HG03558 (cell line): ENCODE measurements around the gene QSER1.
"Not testable (repeated sequence)": the region's sequence is repeated elsewhere in the genome, so short reads cannot be mapped to it uniquely, and the experiment has no call there.

Experiments
- ATAC-seq: cut with Tn5 transposase; IDR thresholded peaks from one replicate; pipeline ENCODE4 v1.9.1; 2021; ENCODE audit warnings: moderate number of reproducible peaks; ENCODE audit not compliant: unreplicated experiment; ENCODE audit errors: extremely low read depth

Gene QSER1

GRCh38 chr11:32921204-32921603, 28.6 kb downstream of the QSER1 start:
- ATAC-seq = no peak

GRCh38 chr11:32931606-32932005, 39.0 kb downstream of the QSER1 start:
- no peak for ATAC-seq

DNA sequence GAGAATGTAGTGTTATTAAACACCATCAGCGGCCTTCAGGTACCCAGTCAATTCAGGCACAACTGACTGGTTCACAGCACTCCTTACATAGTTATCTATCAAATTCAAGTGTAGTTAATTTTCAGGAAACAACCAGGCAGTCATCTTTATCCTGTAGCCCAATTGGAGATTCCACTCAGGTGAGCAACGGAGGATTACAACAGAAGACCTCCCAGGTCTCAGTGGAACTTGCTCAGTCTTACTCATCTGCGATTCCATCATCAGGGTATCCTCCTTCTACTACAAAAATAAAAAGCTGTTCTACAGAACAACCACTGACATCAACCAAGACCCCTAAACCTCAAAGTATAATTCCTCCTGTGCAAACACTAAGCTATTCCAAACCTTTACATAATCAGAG, 39.6 kb downstream of the QSER1 start:
- ATAC-seq = no peak

DNA sequence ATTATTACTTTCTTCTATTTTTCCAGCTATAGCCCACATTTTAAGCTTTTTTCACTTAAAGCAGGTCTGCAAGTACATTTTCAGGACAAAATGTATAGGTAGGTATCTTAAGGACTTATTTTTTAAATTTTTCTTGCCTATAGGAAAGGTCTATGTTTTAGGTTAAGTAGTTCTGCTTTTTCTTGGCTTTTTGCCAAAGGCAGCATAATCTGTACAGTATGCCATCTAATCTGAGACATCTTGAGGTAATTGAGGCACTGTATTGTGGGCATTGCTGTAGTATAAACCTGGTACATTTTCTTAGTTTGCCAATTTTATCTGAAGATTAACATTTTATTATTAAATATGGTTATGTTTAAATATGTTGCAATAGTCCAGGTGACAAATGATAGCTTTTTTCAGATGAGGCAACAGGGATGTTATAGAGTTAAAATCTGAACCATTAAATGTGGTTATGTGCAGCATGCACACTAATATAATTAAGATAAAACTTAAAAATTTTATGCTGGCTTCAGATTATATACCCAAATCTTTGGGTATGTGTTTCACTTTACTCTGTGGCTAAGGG, 42.9 kb downstream of the QSER1 start:
- no peak for ATAC-seq

DNA sequence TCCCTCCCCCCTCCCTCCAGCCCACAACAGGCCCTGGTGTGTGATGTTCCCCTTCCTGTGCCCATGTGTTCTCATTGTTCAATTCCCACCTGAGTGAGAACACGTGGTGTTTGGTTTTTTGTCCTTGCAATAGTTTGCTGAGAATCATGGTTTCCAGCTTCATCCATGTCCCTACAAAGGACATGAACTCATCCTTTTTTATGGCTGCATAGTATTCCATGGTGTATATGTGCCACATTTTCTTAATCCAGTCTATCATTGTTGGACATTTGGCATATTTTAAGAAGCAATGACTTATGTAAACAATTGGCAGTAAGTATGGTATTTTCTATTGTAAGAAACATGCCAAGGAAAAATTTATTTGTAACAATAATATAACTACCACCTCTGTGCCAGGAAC, 43.6 kb downstream of the QSER1 start:
- not testable (repeated sequence) for ATAC-seq

DNA sequence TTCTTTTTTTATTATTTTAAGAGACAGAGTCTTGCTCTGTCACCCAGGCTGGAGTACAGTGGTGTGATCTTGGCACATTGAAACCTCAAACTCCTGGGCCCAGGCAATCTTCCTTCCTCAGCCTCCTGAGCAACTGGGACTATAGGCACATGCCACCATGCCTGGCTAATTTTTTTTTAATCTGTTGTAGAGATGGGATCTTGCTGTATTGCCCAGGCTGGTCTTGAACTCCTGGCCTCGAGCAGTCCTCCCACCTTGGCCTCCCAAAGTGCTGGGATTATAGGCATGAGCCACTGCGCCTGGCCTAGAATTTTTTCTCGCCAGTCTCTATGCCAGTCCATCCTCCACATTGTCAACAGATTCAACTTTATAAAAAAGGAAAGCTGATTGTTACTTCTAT, 44.7 kb downstream of the QSER1 start:
- not testable (repeated sequence) for ATAC-seq

DNA sequence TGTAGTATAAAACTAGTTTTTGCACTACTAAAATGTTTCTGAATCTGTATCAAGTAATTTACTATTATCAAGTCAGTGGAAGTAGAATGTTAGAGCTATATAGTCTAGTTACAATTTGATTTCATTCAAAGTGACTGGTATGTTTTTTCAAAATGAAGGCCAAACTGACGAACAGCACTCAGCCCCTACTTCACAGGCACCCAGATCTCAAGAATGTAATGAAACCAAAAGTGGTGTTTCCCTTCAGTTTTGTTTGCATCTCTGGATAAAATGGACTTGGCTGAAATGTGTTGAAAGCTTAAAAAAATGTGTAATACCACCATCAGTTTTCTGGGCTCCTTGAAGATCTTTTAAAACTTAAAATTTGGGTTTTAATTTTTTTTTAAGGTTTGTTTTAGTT, 46.4 kb downstream of the QSER1 start:
- ATAC-seq = no peak

- no peak for ATAC-seq
Observed at GRCh38 chr11:32939866-32940265, 47.3 kb downstream of the QSER1 start.

GRCh38 chr11:32940865-32941264, 48.3 kb downstream of the QSER1 start:
- ATAC-seq = no peak

GRCh38 chr11:32947978-32948377, 55.4 kb downstream of the QSER1 start:
- ATAC-seq = no peak

- no peak for ATAC-seq
Observed at GRCh38 chr11:32949739-32950138, 57.1 kb downstream of the QSER1 start.

DNA sequence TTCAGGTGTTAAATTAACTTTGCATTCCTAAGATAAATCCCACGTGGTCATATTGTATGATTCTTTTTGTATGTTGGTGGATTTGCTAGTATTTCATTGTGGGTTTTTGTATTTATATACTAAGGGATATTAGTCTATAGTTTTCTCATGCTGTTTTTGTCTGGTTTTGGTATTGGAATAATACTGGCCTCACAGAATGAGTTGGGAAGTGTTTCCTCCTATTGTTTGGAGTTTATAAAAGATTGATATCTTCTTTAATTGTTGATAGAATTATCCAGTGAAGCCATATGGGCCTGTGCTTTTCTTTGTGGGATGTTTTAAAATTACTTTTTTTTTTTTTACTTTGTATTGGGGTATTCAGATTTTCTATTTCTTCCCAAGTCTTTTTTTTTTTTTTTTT, 59.8 kb downstream of the QSER1 start:
- ATAC-seq = no peak

DNA sequence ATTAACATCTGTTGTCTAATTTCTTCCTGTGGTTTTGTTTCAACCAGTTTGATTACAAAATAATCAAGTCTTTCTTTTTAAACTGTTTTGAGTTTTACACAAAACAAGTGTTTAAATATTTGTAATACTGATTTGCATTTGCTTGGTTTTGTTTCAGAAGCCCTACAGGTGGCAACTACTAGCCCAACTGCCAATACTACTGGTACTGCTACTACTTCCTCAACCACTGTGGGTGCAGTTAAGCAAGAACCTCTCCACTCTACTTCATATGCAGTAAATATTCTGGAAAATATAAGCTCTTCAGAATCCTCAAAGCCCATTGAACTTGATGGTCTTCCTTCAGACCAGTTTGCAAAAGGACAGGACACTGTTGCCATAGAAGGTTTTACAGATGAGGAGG, 61.1 kb downstream of the QSER1 start:
- ATAC-seq = no peak

GRCh38 chr11:32960553-32961164, 68.0 kb downstream of the QSER1 start:
- ATAC-seq = no peak

DNA sequence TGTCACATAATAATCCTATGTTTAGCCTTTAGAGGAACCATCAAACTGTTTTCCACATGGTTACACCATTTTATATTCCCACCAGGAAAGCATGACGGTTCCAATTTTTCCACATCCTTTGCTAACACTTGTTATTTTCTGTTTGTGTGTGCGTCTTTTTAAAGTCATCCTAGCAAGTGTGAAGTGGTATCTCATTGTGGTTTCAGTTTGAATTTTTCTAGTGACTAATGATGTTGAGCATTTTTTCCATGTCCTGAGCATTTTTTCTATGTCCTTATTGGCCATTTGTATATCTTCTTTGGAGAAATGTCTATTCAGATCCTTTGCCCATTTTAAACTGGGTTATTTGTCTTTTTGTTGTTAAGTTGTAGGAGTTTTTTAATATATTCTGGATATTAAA, 69.4 kb downstream of the QSER1 start:
- ATAC-seq = no peak

DNA sequence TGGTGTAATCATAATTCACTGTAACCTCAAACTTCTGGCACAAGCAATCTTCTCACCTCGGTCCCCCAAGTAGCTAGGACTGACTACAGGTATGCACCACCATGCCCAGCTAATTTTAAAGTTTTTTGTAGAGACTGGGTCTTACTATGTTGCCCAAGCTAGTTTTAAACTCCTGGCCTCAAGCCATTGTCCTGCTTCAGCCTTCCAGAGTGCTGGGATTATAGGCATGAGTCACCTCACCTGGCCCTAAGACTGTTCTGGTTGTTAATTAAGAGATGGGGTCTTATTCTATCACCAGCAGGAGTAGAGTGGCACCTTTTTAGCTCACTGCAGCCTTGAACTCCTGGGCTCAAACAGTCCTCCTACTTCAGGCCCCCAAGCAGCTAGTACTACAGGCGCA, 71.1 kb downstream of the QSER1 start:
- ATAC-seq = no peak

- no peak for ATAC-seq
Observed at GRCh38 chr11:32968541-32968940, 75.9 kb downstream of the QSER1 start.

GRCh38 chr11:32972233-32972632, 79.6 kb downstream of the QSER1 start:
- not testable (repeated sequence) for ATAC-seq

DNA sequence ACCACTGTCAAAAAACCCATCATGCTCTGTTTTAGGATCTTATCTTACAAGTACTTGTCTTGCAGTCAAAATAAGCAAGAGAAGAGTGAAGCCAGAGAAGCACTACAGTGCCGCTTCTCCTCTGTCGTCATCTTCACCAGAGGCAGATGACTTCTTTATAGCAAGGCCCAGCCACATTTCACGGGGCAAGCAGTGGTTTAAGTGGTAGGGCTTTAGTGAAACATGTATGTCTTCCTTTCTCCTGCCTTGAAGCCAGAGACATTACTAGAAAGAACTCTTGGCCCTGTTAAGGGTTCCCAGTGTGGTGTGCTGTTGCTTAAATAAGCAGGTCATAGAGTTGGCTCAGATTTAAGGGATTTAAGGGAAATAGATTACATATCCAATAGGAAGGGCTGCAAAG, 80.2 kb downstream of the QSER1 start:
- no peak for ATAC-seq

GRCh38 chr11:32982626-32983025, 90.0 kb downstream of the QSER1 start:
- no peak for ATAC-seq

DNA sequence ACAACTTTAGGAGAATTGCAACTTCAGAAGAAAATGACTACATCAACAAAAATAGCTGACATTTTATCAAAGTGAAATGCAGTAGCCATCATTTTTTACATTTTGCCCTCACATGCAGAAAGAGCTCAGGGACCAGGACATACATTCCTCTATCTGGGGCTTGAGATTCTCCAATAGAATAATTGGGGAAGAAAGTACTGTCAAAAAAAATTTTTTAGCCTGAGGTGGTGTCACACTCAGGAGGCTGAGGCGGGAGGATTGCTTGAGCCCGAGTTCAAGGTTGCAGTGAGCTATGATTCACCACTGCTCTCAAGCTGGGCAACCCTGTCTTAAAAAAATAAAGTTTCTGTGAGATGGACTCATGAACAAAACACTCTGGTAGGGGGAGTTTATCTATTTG, 90.9 kb downstream of the QSER1 start:
- no peak for ATAC-seq

DNA sequence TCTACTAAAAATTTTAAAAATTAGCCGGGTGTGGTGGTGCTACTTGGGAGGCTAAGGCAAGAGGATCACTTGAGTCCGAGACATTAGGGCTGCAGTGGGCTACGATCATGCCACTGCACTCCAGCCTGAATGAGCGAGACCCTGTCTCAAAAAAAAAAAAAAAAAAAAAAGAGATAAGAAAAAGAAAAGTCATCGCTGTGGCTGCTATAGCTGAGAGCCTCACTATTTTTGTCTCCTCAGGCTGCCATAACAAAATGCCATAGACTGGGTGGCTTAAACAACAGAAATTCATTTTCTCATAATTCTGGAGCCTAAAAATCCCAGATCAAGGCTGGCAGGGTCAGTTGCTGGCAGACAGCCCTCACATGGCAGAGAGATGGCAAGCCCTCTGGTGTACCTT, 93.0 kb downstream of the QSER1 start:
- no peak for ATAC-seq
